Esophagus (tissue), 2 donors: ENCODE data around the gene SNX10. TPM values are rescaled to one million over a fixed set of nuclear protein-coding genes. Genes with fewer than 3 reads are reported as not detected.

Source experiments
- H3K27ac ChIP-seq, 2 donors: one replicate each; pipeline ENCODE4 v1.5.1; 2013; ENCODE audit warnings: low read depth in 2 of 2, mild to moderate bottlenecking in 2 of 2, inconsistent platforms in 1 of 2, low read length in 1 of 2, moderate library complexity in 1 of 2
- H3K27me3 ChIP-seq, 2 donors: one replicate each; pipeline ENCODE4 v1.6.1; 2013; ENCODE audit warnings: low read length in 2 of 2, control low read depth in 1 of 2, mild to moderate bottlenecking in 1 of 2; ENCODE audit not compliant: insufficient read depth in 2 of 2, control insufficient read depth in 1 of 2
- H3K36me3 ChIP-seq, 2 donors: one replicate each; pipeline ENCODE4 v1.6.1; 2013; ENCODE audit warnings: low read length in 1 of 2; ENCODE audit not compliant: control insufficient read depth in 2 of 2, insufficient read depth in 2 of 2
- H3K4me1 ChIP-seq, 2 donors: one replicate each; pipeline ENCODE4 v1.6.1; 2013; ENCODE audit warnings: low read length in 1 of 2; ENCODE audit not compliant: control insufficient read depth in 2 of 2, insufficient read depth in 2 of 2
- H3K4me3 ChIP-seq, 2 donors: one replicate each; pipeline ENCODE4 v1.5.1; 2013; ENCODE audit warnings: low read length in 2 of 2, mild to moderate bottlenecking in 2 of 2, low read depth in 1 of 2, moderate library complexity in 1 of 2
- H3K9me3 ChIP-seq, 2 donors: one replicate each; pipeline ENCODE4 v1.6.1; 2013; ENCODE audit warnings: mild to moderate bottlenecking in 2 of 2, low read depth in 1 of 2, low read length in 1 of 2, moderate library complexity in 1 of 2; ENCODE audit not compliant: control insufficient read depth in 2 of 2, insufficient read depth in 1 of 2
- WGBS, 2 donors: extraction: QIAGEN DNeasy Blood & Tissue Kit; methylation state at CpG; one replicate each; pipeline ENCODE4 v1.1.7; 2013; 5-methylcytosine and 5-hydroxymethylcytosine counted together
- polyA plus RNA-seq, 2 donors: library from polyadenylated mRNA; stranded (reverse); fragments of 200-250 nt; gene quantifications; one replicate each; pipeline ENCODE4 v1.2.3, GENCODE V29; 2013
- donor health status: healthy with polysubstance abuse.
- donor health status: Bipolar disorder and iron deficiency.

SNX10 gene
- polyA plus RNA-seq, 2 donors = 0.44 to 0.61 TPM

DNA sequence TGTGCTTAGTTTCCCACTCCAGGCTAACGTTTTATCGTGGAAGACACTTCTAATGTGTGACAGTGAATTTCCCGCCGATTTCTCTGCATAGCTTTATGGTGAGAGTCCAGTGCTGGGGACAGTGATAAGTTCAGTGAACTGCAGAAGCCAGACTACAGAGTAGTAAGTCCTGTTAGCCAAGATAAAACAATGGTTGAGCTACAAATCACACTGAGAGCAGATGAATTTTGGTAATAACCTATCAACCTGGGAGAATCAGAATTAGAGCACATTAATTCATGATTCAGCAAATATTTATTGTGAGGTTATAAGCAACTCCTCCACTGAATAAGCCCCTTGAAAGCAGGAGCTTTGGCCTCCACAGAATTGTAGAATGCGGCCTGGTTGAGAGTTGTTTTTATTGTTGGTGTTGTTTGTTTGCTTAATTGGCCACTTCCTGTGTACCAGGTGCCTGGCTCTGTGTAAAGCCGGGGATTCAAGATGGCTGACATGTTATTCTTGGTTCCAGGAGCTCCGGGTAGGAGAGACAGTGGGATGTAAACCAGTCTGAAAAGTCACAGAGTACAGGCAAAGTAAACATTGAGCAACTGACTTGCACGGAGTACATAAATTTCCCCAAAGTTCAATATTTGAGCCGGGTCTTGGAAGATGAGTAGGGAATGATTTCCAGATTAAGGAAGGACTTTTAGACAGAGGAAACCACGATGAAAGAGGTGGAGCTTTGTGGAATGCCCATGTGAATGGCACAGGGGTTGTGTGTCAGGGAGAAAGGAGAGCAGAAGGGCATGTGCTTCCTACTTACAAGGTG, 112.7 kb downstream of the SNX10 start:
- Histone ChIP-seq H3K4me3 (no peak overlapping the region), H3K27ac (no peak overlapping the region), H3K36me3 (no peaks in the 10 kb centered on the region), H3K9me3 (no peaks in the 10 kb centered on the region), H3K27me3 (no peaks in the 10 kb centered on the region), H3K4me1 (no peaks in the 10 kb centered on the region)
- 84 to 89% methylated on average over 10 of the region's 10 CpGs for WGBS, 2 donors

DNA sequence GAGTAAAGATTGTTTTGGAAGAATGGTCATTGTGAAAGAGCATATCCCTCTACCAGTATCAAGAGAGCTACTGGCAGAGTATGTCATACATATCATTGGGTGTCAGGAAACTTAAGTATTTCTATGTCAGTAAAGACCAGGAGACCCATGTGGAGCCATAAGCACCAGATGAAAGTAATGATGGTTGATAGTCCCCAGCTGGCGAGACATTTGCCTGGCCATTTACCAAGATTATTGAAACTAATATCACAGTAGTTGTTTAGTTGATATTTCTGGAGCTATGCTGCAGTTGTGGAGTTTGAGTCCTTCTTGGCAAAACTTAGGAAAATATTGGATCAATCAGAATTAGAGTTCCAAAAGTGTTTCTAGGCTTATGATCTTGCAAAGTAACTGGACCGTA, 114.8 kb downstream of the SNX10 start:
- Histone ChIP-seq H3K4me1 (no peaks in the 10 kb centered on the region), H3K27me3 (no peaks in the 10 kb centered on the region), H3K9me3 (no peaks in the 10 kb centered on the region), H3K36me3 (no peaks in the 10 kb centered on the region), H3K4me3 (no peak overlapping the region), H3K27ac (no peak overlapping the region)
- WGBS, 2 donors = 79 to 92% methylated on average over 2 of the region's 2 CpGs

DNA sequence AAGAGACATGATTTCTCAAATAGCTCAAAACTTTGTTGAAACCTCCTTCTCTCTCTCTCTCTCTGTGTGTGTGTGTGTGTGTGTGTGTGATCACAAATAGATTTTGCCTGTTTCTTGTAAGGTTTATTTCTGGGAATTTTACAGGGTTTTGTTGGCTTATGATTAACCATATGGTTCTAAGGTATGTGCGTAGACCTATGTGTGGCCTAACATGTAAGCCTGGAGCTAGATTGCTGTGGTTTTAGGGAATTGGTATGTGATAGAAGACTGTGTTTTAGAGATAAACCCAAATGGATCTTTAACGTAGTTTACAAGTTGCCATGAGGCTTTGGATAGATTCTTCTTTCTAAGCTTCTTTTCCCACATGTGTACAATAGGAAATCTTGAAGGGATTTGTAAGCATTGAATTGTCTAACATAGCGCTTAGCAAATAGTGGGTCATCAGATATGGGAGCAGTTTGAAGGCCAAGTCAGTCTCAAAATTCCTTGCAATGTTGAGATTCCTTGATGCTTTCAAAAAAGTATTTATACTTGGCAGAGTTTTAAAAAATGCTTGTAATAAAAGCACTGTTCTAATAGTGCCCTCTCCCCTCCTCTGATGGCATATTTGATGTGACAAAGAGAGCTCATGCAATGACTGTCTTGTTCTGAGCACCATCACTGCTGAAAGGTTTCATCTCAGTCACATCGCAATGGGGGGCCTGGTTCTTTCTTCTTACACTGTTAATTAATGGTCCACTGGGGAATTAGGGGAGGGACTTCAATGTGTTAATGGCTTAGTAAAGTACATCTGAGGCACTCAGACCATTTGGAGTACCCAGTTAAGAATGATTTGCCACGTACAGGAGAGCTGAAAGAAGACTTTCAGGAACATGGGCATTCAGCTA, 118.2 kb downstream of the SNX10 start:
- Histone ChIP-seq H3K27me3 (no peaks in the 10 kb centered on the region), H3K4me1 (no peaks in the 10 kb centered on the region), H3K36me3 (no peaks in the 10 kb centered on the region), H3K4me3 (no peak overlapping the region), H3K27ac (no peak overlapping the region), H3K9me3 (no peaks in the 10 kb centered on the region)
- WGBS, 2 donors = 81 to 86% methylated on average over 5 of the region's 5 CpGs

GRCh38 chr7:26413007-26413691, 121.5 kb downstream of the SNX10 start:
- H3K27me3 ChIP-seq = no peaks in the 10 kb centered on the region
- H3K9me3 ChIP-seq = no peaks in the 10 kb centered on the region
- WGBS, 2 donors = 69 to 76% methylated on average over 3 of the region's 3 CpGs
- no peak overlapping the region for H3K27ac ChIP-seq
- H3K36me3 ChIP-seq = no peaks in the 10 kb centered on the region
- no peaks in the 10 kb centered on the region for H3K4me1 ChIP-seq
- no peak overlapping the region for H3K4me3 ChIP-seq

DNA sequence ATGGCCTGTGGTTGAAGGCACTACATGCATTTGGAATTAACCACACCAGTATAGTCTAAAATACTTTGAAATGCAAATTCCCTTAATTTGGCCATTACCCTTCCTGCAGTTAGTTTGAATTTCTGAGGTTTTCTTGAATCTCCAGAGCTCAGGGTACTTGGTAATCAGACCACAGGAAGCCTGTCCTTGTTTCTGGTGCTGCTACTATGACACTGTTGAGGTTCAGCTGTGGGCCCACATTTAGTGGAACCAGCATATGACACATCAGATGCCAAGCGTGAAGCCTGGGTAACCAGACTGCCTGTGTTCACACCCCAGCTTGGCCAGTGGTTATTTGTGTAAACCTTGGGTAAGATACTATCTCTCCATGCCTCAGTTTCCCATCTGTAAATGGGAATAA, 124.3 kb downstream of the SNX10 start:
- 92 to 94% methylated on average over 1 of the region's 1 CpG for WGBS, 2 donors
- no peaks in the 10 kb centered on the region for H3K36me3 ChIP-seq
- H3K9me3 ChIP-seq = no peaks in the 10 kb centered on the region
- no peak overlapping the region for H3K4me3 ChIP-seq
- H3K4me1 ChIP-seq = no peaks in the 10 kb centered on the region
- H3K27ac ChIP-seq = no peak overlapping the region
- no peaks in the 10 kb centered on the region for H3K27me3 ChIP-seq

DNA sequence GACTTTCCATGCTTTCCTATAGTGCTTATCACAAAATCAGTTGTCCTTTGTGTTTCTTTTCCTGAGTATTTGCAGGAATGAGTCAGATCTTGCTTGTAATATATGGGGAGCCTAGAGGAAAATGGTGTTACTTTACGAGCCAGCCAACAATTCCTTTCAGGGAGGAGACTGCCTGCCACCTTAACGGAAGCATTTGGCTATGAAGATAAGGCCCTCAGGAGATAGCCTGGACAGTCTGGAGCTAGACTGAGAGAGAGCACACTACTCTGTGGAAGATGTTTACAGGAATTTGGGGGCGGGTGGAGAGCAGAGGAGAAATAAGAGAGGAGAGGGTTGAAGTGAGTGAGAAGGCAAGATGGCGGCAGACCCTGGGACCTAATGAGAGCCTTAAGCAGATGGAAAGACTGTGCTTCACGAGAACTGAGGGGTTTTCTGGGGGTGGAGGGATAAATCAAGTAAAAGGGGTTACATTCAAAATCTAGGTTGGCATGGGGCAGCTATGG, 126.3 kb downstream of the SNX10 start:
- no peaks in the 10 kb centered on the region for H3K36me3 ChIP-seq
- no peaks in the 10 kb centered on the region for H3K27me3 ChIP-seq
- WGBS, 2 donors = 82 to 83% methylated on average over 5 of the region's 5 CpGs
- no peaks in the 10 kb centered on the region for H3K4me1 ChIP-seq
- H3K9me3 ChIP-seq = no peaks in the 10 kb centered on the region
- H3K4me3 ChIP-seq = no peak overlapping the region
- H3K27ac ChIP-seq = no peak overlapping the region

DNA sequence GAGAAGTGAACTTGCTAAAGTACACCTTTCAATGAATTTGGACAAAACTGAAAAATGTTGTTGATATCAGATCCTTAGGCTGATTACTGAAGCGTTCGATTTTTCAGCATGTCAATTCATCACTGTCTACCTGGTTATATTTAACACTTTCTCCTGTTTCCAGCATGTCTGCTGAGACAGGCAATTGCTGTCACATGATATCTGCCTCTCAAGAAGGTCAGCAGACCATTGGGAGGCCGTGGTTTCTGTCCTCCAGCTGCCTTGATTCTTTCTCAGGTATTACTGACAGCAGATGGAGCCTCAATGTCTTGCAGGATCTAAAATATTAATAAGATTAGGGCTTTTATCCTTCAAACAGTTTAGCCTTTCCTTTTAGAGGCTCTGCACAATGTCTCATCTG, 127.5 kb downstream of the SNX10 start:
- Histone ChIP-seq H3K27me3 (no peaks in the 10 kb centered on the region), H3K36me3 (no peaks in the 10 kb centered on the region), H3K4me3 (no peak overlapping the region), H3K4me1 (no peaks in the 10 kb centered on the region), H3K27ac (no peak overlapping the region), H3K9me3 (no peaks in the 10 kb centered on the region)
- WGBS, 2 donors = 68 to 70% methylated on average over 3 of the region's 3 CpGs

DNA sequence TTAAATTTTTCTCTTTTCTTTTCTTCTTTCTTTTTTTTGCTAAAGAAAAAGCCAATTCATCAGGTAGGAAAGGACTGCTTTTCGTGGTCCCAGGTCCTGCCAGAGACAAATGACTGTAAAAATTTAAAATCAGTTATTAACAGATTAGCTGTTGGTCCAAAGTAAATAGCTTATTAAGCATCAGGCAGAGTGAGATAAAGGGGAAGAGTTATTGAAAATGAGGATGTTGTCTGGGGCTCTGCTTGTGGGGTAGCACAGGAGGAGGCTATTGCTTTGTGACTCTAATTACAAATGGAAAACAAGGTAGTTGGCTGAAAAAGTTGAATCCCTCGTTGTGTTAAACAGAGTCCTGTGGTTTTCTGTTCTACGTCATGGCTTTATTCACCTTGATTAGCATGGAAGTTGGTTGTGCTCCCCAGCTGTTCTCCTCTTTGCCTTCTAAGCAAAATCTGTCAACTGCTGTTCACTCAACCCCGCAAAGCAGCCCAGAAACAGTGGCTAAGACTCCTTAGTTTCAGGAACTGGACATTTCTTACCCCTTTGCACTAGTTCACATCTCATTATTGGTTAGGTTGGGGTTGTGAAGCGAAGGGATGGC, 128.9 kb downstream of the SNX10 start:
- no peaks in the 10 kb centered on the region for H3K36me3 ChIP-seq
- H3K27ac ChIP-seq = no peak overlapping the region
- no peaks in the 10 kb centered on the region for H3K4me1 ChIP-seq
- H3K4me3 ChIP-seq = no peak overlapping the region
- H3K9me3 ChIP-seq = no peaks in the 10 kb centered on the region
- no peaks in the 10 kb centered on the region for H3K27me3 ChIP-seq
- 62% methylated on average over 5 of the region's 5 CpGs for WGBS, 2 donors

GRCh38 chr7:26422761-26423160, 131.1 kb downstream of the SNX10 start:
- no peak overlapping the region for H3K27ac ChIP-seq
- H3K36me3 ChIP-seq = no peaks in the 10 kb centered on the region
- no peak overlapping the region for H3K4me3 ChIP-seq
- H3K27me3 ChIP-seq = no peaks in the 10 kb centered on the region
- no peaks in the 10 kb centered on the region for H3K9me3 ChIP-seq
- WGBS, 2 donors = 92 to 94% methylated on average over 5 of the region's 5 CpGs
- no peaks in the 10 kb centered on the region for H3K4me1 ChIP-seq
